ENCODE results near the gene ZFAND3.

The ZFAND3 gene

DNA sequence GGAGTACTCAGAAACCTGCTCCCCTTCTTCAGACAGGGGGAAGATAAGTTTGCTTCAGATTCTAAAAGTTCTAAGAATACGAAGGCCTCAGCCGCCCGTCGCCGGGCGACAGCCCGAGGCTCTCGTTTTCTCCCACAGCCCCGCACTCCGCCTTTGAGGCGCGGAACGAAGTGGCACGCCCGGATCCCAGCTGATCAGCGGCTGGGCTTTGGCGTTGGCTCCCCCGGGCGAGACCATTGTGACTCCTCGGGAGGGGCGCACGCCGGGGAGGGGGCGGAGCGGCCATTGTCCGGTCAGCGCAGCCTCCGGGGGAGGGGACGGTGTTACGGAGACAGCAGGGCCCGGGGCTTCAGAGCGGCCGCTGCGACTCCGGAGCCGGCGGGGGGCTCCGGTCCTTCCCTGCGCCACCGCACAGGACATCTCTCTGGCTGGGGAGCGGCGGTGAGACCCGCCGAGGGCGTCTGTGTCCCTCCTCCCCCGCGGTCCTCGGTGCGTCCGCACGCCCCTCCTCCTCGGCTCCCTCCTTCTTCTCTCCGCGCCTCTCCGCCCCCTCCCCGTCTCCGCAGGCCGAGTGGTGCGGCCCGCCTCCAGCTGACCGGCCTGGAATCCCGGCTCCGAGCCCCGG is at the start of gene ZFAND3:
Gene ZFAND3, plus strand, starts transcription at position 551 of the 625 bp plus-strand sequence. CDS start 219 bp downstream, outside the sequence.
- intact Hi-C loops (cut with DNase I) = no loop called here

GRCh38 chr6:37774028-37774680 is 45.4 kb upstream of the ZFAND3 start:
- intact Hi-C loops (cut with DNase I) = no loop called here

More for the DNA sequence above, at the start of gene ZFAND3:
- peak; percentile 94 to 99 (median 96) for DNase-seq

GRCh38 chr6:37776566-37776965 is 43.0 kb upstream of the ZFAND3 start:
- no peak for DNase-seq
- intact Hi-C loops (cut with DNase I) = no loop called here

More at GRCh38 chr6:37774028-37774680, 45.4 kb upstream of the ZFAND3 start:
- DNase-seq = no peak

DNA sequence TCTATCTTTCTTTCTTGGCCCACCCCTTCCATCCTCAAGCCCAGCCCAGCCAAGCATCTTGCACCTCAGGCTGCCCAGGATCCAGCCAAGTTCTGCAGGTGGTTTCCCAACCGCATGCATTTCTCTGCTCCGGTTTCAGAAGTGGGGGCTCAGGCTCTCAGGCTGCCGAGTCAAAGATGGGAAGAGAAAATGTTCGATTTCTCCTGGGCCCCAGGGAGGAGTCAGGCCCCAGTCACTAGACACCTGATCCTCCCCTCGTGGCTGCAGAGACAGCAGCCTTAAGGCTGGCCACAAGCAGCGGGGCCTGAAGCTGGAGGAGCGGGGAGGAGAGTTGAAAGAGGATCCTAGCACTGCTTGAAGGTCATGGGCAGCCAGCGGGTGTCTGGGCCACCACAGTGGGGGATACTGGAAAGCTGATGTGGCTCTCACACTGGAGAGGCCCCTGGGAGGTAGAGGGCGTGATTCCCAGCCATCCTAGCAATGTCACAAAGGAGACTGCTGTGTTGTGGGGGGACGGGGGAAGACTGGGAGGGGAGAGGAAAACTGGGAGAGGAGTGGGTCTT is 42.2 kb upstream of the ZFAND3 start:
- intact Hi-C loops (cut with DNase I) = no loop called here
- DNase-seq = no peak

DNA sequence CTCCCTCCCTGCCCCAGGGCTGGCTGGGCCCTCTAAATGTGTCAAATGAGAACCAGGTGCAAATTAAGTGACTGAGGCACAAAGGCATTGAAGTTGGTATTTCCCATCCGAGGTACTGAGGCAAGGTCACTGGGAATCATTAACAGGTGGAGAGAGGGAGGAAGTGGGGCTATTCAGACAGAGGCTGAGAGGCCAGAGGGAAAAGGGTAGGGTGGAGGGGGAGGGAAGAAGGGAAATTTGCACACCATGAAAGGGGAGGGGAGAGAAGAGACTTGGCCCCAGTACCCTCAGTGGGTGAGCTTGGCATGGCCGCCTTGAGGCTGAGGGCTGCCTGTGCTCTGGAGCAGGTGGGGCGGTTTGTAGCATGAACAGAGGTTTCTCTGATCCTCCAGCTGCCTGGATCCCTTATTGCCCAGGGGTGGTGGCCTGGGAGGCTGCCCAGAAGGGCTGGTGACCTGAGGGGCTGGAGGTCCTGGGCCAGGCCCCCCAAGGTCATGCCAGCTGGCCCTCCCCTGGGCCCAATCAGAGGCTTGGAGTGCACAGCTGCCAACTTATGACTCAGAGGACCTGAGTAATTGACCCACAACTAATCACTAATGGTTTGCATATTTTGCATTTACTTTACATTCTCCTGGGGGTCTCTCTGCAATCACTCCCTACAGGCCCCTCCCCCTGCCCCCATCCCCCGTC is 40.3 kb upstream of the ZFAND3 start:
- intact Hi-C loops (cut with DNase I) = no loop called here
- peak in 1 of 10 donors; percentile 26 for DNase-seq

DNA sequence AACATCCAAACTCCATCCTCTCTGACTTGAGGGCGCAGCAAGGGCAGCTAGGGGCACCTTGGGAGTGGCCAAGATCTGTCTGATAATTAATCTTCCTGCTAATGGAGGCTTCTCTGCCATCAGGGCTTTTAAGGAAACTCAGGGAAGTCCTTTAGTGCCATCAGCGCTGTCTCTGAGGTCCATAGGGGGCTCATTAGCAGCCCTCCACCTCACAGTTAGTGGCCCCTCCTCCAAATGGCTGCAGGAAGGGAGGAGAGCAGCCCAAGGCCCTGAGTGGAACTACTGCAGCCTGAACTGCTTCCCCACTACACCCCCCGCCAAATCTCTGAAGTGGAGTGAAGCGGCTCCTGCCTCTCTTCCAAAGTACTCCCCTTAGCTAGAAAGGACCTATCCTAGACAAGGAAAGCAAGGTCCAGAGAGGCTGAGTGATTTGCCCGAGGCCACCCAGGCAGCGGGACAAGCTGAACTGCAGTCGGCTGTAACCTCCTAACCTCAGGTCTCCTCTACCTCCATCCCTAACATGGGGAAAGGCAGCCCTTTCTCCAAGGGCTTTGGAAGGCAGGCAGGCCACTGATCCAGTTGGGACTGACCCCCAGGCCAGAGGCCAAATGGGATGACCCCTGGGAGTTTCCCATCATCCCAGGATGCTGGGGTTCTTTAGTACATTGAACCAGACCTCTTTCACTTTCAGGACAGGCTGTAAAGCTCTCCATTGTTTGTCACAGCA is 39.5 kb upstream of the ZFAND3 start:
- intact Hi-C loops (cut with DNase I) = loop anchor here (5.0 kb wide), 1 partner anchor 73 kb away; no protein-coding TSS in a partner anchor

GRCh38 chr6:37781788-37782187 is 37.7 kb upstream of the ZFAND3 start:
- no peak for DNase-seq
- intact Hi-C loops (cut with DNase I) = loop anchor here (5.0 kb wide), 1 partner anchor 74 kb away; no protein-coding TSS in a partner anchor

More for the DNA sequence above, 39.5 kb upstream of the ZFAND3 start:
- DNase-seq = peak in 1 of 10 donors; percentile 25

- DNase-seq = peak; percentile 30 to 94 (median 58)
- intact Hi-C loops (cut with DNase I) = loop anchor here (5.0 kb wide), 1 partner anchor 76 kb away; no protein-coding TSS in a partner anchor
Measured at GRCh38 chr6:37783025-37783855, 36.3 kb upstream of the ZFAND3 start.

GRCh38 chr6:37783856-37784584 is 35.5 kb upstream of the ZFAND3 start:
- intact Hi-C loops (cut with DNase I) = loop anchor here (5.0 kb wide), 1 partner anchor 77 kb away; no protein-coding TSS in a partner anchor
- peak in 7 of 10 donors; percentile 19 to 85 (median 33) for DNase-seq

- DNase-seq = peak in 5 of 10 donors; percentile 19 to 85 (median 32)
- intact Hi-C loops (cut with DNase I) = loop anchor here (5.0 kb wide), 1 partner anchor 77 kb away; no protein-coding TSS in a partner anchor
Measured at GRCh38 chr6:37784585-37784967, 35.0 kb upstream of the ZFAND3 start.

GRCh38 chr6:37785002-37785662 is 34.4 kb upstream of the ZFAND3 start:
- no peak for DNase-seq
- intact Hi-C loops (cut with DNase I) = no loop called here

DNA sequence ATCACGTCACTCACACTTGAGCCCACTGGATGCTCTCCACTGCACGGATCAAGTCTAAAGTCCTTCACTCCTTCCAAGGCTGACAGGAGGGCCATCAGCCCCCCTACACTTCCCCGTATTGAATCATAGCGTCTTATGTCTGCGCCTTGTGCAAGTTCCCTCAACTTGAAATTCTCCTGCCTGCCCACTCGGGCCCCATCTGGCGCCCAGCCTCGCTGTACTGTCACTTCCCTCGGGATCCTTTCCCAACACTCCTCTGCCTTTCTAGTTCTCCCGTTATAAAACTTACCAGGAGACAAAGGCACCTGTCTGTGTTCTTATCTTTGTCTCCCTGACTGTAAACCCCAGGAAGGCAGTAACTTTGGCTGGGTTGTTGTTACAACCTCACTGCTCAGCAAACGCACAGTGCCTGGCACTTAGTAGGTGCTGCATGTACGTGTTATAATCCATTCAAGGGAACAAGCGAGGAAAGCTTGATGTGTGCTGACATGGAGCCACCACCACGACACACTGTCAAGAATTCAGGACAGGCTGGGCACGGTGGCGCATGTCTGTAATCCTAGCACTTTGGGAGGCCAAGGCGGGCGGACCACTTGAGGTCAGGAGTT is 33.8 kb upstream of the ZFAND3 start:
- peak in 8 of 10 donors; percentile 51 to 94 (median 69) for DNase-seq
- intact Hi-C loops (cut with DNase I) = no loop called here

DNA sequence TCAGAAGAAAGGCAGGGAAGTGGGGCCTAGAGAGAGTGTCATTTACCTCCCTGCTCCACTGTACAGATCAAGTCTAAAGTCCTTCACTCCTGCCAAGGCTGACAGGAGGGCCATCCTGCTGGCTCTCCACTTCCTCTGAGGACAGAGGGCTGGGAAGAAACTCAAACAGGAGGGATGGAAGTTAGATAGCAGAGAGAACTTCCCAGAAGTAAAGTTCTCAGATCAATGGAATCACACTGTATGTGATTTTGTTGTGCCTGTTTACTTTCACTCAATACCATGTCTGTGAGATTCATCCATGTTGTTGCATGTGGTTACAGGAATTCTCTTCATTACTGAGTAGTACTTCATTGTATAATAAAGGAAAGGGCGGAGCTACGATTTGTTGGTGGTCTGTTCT is 32.3 kb upstream of the ZFAND3 start:
- peak in 1 of 10 donors; percentile 43 for DNase-seq
- intact Hi-C loops (cut with DNase I) = no loop called here

- DNase-seq = peak in 1 of 10 donors; percentile 21
- intact Hi-C loops (cut with DNase I) = no loop called here
Measured at GRCh38 chr6:37788259-37788658, 31.3 kb upstream of the ZFAND3 start.

DNA sequence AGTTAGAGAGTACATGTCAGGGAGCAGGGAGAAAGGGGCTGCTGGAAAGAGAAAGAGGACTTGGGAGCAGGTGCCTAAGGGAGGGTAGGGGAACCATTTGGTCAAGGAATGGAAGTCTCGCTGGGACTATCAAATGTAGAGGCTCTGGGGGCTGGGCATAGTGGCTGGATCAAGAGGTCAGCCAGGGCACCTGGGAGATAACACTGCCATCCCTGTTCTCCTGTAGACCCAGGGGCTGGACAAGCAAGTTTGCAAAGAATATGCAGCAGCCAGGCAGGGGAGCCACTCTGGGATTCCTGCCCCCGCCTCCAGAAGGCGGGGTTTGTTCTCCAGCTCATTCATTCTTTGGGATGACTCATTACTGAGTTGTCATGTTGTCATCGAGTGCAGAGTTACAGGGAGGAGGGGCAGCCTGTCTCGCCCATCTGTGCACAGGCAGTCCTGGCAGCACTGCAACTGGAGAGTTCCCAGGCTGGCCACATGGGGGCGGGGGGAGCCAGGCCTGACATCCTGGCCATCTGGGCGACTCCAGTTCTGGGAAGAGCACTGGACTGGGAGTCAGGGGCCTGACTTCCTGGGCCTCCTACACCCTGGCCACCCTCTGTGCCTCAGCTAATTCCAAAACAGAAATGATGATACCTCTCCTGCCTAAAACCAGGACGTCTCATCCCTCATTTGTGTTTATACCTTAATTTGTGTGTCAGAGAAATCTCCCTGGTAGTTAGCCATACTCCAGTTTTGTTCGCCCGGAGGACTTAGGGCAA is 28.2 kb upstream of the ZFAND3 start:
- peak; percentile 89 to 99 (median 92) for DNase-seq
- intact Hi-C loops (cut with DNase I) = loop anchor here (1.0 to 2.0 kb wide), 3 partner anchors 29 to 701 kb away; no protein-coding TSS in a partner anchor

GRCh38 chr6:37792457-37793033 is 27.0 kb upstream of the ZFAND3 start:
- intact Hi-C loops (cut with DNase I) = no loop called here
- no peak for DNase-seq
